HEK293T (cell line): ENCODE results near the gene CRTAC1.

Experiments used
- CTCF ChIA-PET: fragments of 350-600 bp; formaldehyde crosslinking; extraction: SDS; loops from one replicate; lab custom pipeline; 2021; ENCODE audit warnings: antibody characterized with exemption, inconsistent platforms; lab: Yijun Ruan, JAX
- POLR2A ChIA-PET: fragments of 350-600 bp; formaldehyde crosslinking; extraction: SDS; loops from one replicate; lab custom pipeline; 2020; ENCODE audit warnings: antibody characterized with exemption, inconsistent platforms; lab: Yijun Ruan, JAX
- DNase-seq: peaks from one replicate; pipeline ENCODE4 v3.0.0; 2012; ENCODE audit warnings: mixed read lengths; ENCODE audit errors: extremely low spot score
- ARNT ChIP-seq: fragments of 450-650 bp; IDR thresholded peaks from 2 replicates; pipeline ENCODE4 v1.6.1; 2017; ENCODE audit warnings: mild to moderate bottlenecking
- BHLHE40 ChIP-seq: fragments of 450-650 bp; IDR thresholded peaks from 2 replicates; pipeline ENCODE4 v1.6.1; 2016; ENCODE audit warnings: mild to moderate bottlenecking, moderate library complexity, borderline replicate concordance
- CTBP1 ChIP-seq: fragments of 450-650 bp; IDR thresholded peaks from 2 replicates; pipeline ENCODE4 v1.6.1; 2016; ENCODE audit warnings: borderline replicate concordance
- ELF4 ChIP-seq: fragments of 450-650 bp; IDR thresholded peaks from 2 replicates; pipeline ENCODE4 v1.6.1; 2017; ENCODE audit warnings: antibody characterized with exemption
- FOXA1 ChIP-seq: fragments of 450-650 bp; IDR thresholded peaks from 2 replicates; pipeline ENCODE4 v1.6.1; 2016; ENCODE audit warnings: mild to moderate bottlenecking
- FOXK2 ChIP-seq: fragments of 450-650 bp; IDR thresholded peaks from 2 replicates; pipeline ENCODE4 v1.6.1; 2016; ENCODE audit warnings: mild to moderate bottlenecking
- FOXM1 ChIP-seq: fragments of 450-650 bp; IDR thresholded peaks from 2 replicates; pipeline ENCODE4 v1.6.1; 2017; ENCODE audit warnings: mild to moderate bottlenecking, borderline replicate concordance
- HDGF ChIP-seq: fragments of 450-650 bp; IDR thresholded peaks from 2 replicates; pipeline ENCODE4 v1.6.1; 2017; ENCODE audit warnings: antibody characterized with exemption, borderline replicate concordance
- L3MBTL2 ChIP-seq: fragments of 450-650 bp; conservative IDR thresholded peaks from 2 replicates; pipeline ENCODE4 v1.6.1; 2016; ENCODE audit warnings: mild to moderate bottlenecking
- LEF1 ChIP-seq: fragments of 450-650 bp; IDR thresholded peaks from 2 replicates; pipeline ENCODE4 v1.6.1; 2017; ENCODE audit warnings: mild to moderate bottlenecking, borderline replicate concordance
- NFRKB ChIP-seq: fragments of 450-650 bp; IDR thresholded peaks from 2 replicates; pipeline ENCODE4 v1.6.1; 2016; ENCODE audit warnings: mild to moderate bottlenecking, moderate library complexity
- PKNOX1 ChIP-seq: fragments of 450-650 bp; IDR thresholded peaks from 2 replicates; pipeline ENCODE4 v1.6.1; 2016
- SP1 ChIP-seq: fragments of 450-650 bp; IDR thresholded peaks from 2 replicates; pipeline ENCODE4 v1.6.1; 2017
- SUZ12 ChIP-seq: fragments of 450-650 bp; IDR thresholded peaks from 2 replicates; pipeline ENCODE4 v1.6.1; 2016; ENCODE audit warnings: mild to moderate bottlenecking
- TARDBP ChIP-seq: fragments of 450-650 bp; IDR thresholded peaks from 2 replicates; pipeline ENCODE4 v1.6.1; 2016
- ZNF384 ChIP-seq: fragments of 450-650 bp; IDR thresholded peaks from 2 replicates; pipeline ENCODE4 v1.6.1; 2016

Gene CRTAC1

DNA sequence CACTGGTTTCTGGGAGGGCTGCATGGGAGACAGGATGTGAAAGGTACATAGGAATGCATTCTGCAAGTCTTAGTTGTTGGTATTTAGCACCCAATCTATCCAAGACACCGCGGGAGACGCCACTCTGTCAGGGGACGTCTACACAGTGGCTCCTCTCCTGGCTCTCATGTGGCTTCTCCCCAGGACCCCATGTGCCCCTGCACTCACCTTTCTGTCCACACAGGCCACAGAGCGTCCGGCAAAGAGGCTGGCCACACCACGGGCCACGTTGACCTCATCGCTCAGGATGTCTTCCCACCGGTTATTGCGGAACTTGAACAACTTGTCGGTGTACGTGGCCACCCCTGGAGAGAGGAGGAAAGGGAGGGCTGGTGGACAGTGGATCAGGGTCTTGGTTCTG, 107.4 kb downstream of the CRTAC1 start:
- CTCF ChIA-PET: interaction anchor here (0.6 kb wide), 1 partner anchor 105 kb away, joined by 4 read pairs; no protein-coding TSS in a partner anchor
- TF ChIP-seq L3MBTL2: no peak
- TF ChIP-seq FOXA1: no peak
- TF ChIP-seq ARNT: no peak
- no peak for TF ChIP-seq CTBP1
- TF ChIP-seq LEF1: no peak
- TF ChIP-seq BHLHE40: no peak
- TF ChIP-seq FOXK2: no peak
- no peak for TF ChIP-seq TARDBP
- no peak for TF ChIP-seq PKNOX1
- TF ChIP-seq SP1: no peak
- no peak for TF ChIP-seq SUZ12
- TF ChIP-seq FOXM1: no peak
- TF ChIP-seq ZNF384: no peak
- no peak for TF ChIP-seq ELF4
- TF ChIP-seq HDGF: no peak
- POLR2A ChIA-PET: no interaction called here
- no peak for DNase-seq

DNA sequence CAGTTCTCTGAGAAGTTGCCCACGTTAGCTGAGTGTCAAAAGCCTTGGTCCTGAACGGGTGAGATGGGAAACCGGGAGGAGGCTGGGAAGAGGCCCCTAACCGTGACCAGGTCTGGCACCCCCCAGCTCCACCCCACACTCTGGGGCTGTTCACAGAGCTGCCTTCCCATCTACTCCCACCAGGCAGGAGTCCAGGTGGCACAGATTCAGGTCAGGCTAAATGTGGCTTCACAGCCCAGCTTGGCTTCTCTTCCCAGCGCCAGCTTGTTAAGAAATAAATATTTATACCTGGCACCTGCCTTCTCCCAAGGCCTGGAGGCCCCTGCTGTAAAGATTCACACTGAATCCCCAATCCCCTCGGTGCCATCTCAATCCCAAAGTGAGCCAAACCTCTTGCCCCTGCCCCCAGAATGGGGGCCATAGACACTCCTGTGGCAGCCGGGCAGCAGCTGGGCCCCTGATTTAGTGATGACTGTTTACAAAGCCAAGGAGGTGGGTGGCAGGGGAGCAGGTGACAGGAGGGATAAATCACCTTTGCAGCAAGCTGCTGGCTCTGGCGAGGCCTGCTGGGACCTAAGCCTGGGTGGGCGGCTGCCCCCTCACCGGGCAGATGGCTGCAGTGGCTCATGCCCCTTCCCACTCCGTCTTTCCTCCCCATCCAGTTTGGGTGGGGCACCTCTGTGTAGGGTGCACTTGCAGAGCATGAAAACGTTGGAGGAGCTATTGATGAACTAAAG, 108.2 kb downstream of the CRTAC1 start:
- no peak for DNase-seq
- TF ChIP-seq SUZ12 (no peak), L3MBTL2 (no peak), NFRKB (no peak)
- CTCF ChIA-PET: interaction anchor here (0.6 kb wide), 1 partner anchor 106 kb away, joined by 4 read pairs; no protein-coding TSS in a partner anchor
- POLR2A ChIA-PET: no interaction called here

- ChIA-PET CTCF (no interaction called here), POLR2A (no interaction called here)
- DNase-seq: no peak
- TF ChIP-seq HDGF: no peak
- no peak for TF ChIP-seq CTBP1
- no peak for TF ChIP-seq NFRKB
- TF ChIP-seq ARNT: no peak
- no peak for TF ChIP-seq FOXK2
- TF ChIP-seq SP1: no peak
- no peak for TF ChIP-seq TARDBP
- no peak for TF ChIP-seq BHLHE40
- TF ChIP-seq LEF1: no peak
- TF ChIP-seq PKNOX1: no peak
Measured at GRCh38 chr10:97921581-97922021, 108.8 kb downstream of the CRTAC1 start.

DNA sequence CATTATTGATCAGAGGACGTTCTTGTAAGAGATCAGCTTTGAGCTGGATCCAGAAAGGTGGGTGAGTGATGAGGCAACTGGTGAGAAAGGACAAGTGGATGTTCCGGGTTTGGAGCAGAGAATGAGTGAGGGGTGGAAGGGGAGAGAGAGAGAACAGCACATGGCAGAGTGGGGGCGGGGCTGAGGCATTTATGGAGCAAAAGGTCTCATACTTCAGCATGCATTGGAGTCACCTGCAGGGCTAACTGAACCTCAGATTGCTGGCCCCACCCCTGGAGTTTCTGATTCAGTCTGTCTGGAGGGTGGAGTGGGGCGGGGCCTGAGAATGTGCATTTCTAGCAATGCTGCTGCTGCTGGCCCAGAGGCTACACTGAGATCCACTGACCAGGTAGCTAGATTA, 109.6 kb downstream of the CRTAC1 start:
- POLR2A ChIA-PET: no interaction called here

GRCh38 chr10:97919012-97919411, 111.4 kb downstream of the CRTAC1 start:
- TF ChIP-seq HDGF: no peak
- TF ChIP-seq SP1: no peak
- TF ChIP-seq LEF1: no peak
- TF ChIP-seq L3MBTL2: no peak
- TF ChIP-seq PKNOX1: no peak
- TF ChIP-seq ZNF384: no peak
- no peak for TF ChIP-seq BHLHE40
- TF ChIP-seq FOXA1: no peak
- TF ChIP-seq NFRKB: no peak
- no peak for TF ChIP-seq FOXK2
- TF ChIP-seq TARDBP: no peak
- TF ChIP-seq ELF4: no peak
- no peak for TF ChIP-seq FOXM1
- TF ChIP-seq ARNT: no peak
- no peak for TF ChIP-seq SUZ12
- TF ChIP-seq CTBP1: no peak
- POLR2A ChIA-PET: no interaction called here
- CTCF ChIA-PET: interaction anchor here (1.3 kb wide), 1 partner anchor 122 kb away, joined by 3 read pairs; no protein-coding TSS in a partner anchor
- DNase-seq: no peak

More for the DNA sequence above, 109.6 kb downstream of the CRTAC1 start:
- DNase-seq: no peak
- CTCF ChIA-PET: no interaction called here
- TF ChIP-seq BHLHE40: no peak
- no peak for TF ChIP-seq LEF1
- no peak for TF ChIP-seq FOXA1
- TF ChIP-seq SUZ12: no peak
- no peak for TF ChIP-seq FOXK2
- TF ChIP-seq NFRKB: no peak
- no peak for TF ChIP-seq ZNF384
- TF ChIP-seq SP1: no peak
- no peak for TF ChIP-seq HDGF
- TF ChIP-seq ELF4: no peak
- TF ChIP-seq PKNOX1: no peak
